ENCODE data around the gene POU4F1. TPM values are rescaled to one million over a fixed set of nuclear protein-coding genes. Genes with fewer than 3 reads are reported as not detected.

Gene POU4F1
- polyA plus RNA-seq, 1 donor: 0.48 TPM

GRCh38 chr13:78592584-78592983 is 10.8 kb downstream of the POU4F1 start:
- Histone ChIP-seq H3K4me3 (ENCODE audit: low read length) (no peak overlapping the region), H3K27me3 (ENCODE audit: control insufficient read depth, insufficient read depth, low read length) (peaks cover 87% of the 10 kb centered on the region), H3K36me3 (ENCODE audit: control insufficient read depth, insufficient read depth, low read length) (no peaks in the 10 kb centered on the region), H3K4me1 (ENCODE audit: control insufficient read depth, insufficient read depth, low read length) (peaks cover 8% of the 10 kb centered on the region), H3K9me3 (ENCODE audit: control insufficient read depth, low read depth, low read length) (peaks cover 3% of the 10 kb centered on the region), H3K27ac (ENCODE audit: low read length) (no peak overlapping the region)
- no peak for DNase-seq
- WGBS (ENCODE audit: insufficient coverage, low lambda C conversion rate): no CpG with 5 or more reads among the region's 6 CpGs

- H3K27ac ChIP-seq (ENCODE audit: low read length): no peak overlapping the region
- no peaks in the 10 kb centered on the region for H3K4me1 ChIP-seq (ENCODE audit: control insufficient read depth, insufficient read depth, low read length)
- H3K27me3 ChIP-seq (ENCODE audit: control insufficient read depth, insufficient read depth, low read length): peaks cover 74% of the 10 kb centered on the region
- no peaks in the 10 kb centered on the region for H3K36me3 ChIP-seq (ENCODE audit: control insufficient read depth, insufficient read depth, low read length)
- peak in 1 of 2 donors; percentile 9 for DNase-seq
- H3K9me3 ChIP-seq (ENCODE audit: control insufficient read depth, low read depth, low read length): no peaks in the 10 kb centered on the region
- no peak overlapping the region for H3K4me3 ChIP-seq (ENCODE audit: low read length)
- WGBS (ENCODE audit: insufficient coverage, low lambda C conversion rate): no CpG with 5 or more reads among the region's 7 CpGs
Observed at GRCh38 chr13:78589206-78589605, 14.1 kb downstream of the POU4F1 start.

GRCh38 chr13:78587395-78587794 is 16.0 kb downstream of the POU4F1 start:
- Histone ChIP-seq H3K4me3 (ENCODE audit: low read length) (no peak overlapping the region), H3K9me3 (ENCODE audit: control insufficient read depth, low read depth, low read length) (no peaks in the 10 kb centered on the region), H3K27ac (ENCODE audit: low read length) (no peak overlapping the region), H3K27me3 (ENCODE audit: control insufficient read depth, insufficient read depth, low read length) (peaks cover 58% of the 10 kb centered on the region), H3K4me1 (ENCODE audit: control insufficient read depth, insufficient read depth, low read length) (no peaks in the 10 kb centered on the region), H3K36me3 (ENCODE audit: control insufficient read depth, insufficient read depth, low read length) (no peaks in the 10 kb centered on the region)
- WGBS (ENCODE audit: insufficient coverage, low lambda C conversion rate): no CpG with 5 or more reads among the region's 18 CpGs
- DNase-seq: no peak

- 7% methylated on average over 9 of the region's 21 CpGs for WGBS (ENCODE audit: insufficient coverage, low lambda C conversion rate)
- Histone ChIP-seq H3K27me3 (ENCODE audit: control insufficient read depth, insufficient read depth, low read length) (peaks cover 54% of the 10 kb centered on the region), H3K4me1 (ENCODE audit: control insufficient read depth, insufficient read depth, low read length) (no peaks in the 10 kb centered on the region), H3K27ac (ENCODE audit: low read length) (no peak overlapping the region), H3K9me3 (ENCODE audit: control insufficient read depth, low read depth, low read length) (no peaks in the 10 kb centered on the region), H3K36me3 (ENCODE audit: control insufficient read depth, insufficient read depth, low read length) (no peaks in the 10 kb centered on the region), H3K4me3 (ENCODE audit: low read length) (no peak overlapping the region)
- no peak for DNase-seq
Observed at GRCh38 chr13:78586706-78587105, 16.6 kb downstream of the POU4F1 start.

- no peaks in the 10 kb centered on the region for H3K9me3 ChIP-seq (ENCODE audit: control insufficient read depth, low read depth, low read length)
- no peak overlapping the region for H3K4me3 ChIP-seq (ENCODE audit: low read length)
- WGBS (ENCODE audit: insufficient coverage, low lambda C conversion rate): 100% methylated on average over 1 of the region's 4 CpGs
Observed at GRCh38 chr13:78576261-78576660, 27.1 kb downstream of the POU4F1 start.

GRCh38 chr13:78572459-78572858 is 30.9 kb downstream of the POU4F1 start:
- Histone ChIP-seq H3K9me3 (ENCODE audit: control insufficient read depth, low read depth, low read length) (no peaks in the 10 kb centered on the region), H3K4me1 (ENCODE audit: control insufficient read depth, insufficient read depth, low read length) (no peaks in the 10 kb centered on the region), H3K27ac (ENCODE audit: low read length) (no peak overlapping the region), H3K36me3 (ENCODE audit: control insufficient read depth, insufficient read depth, low read length) (no peaks in the 10 kb centered on the region), H3K27me3 (ENCODE audit: control insufficient read depth, insufficient read depth, low read length) (peaks cover 2% of the 10 kb centered on the region), H3K4me3 (ENCODE audit: low read length) (no peak overlapping the region)
- no peak for DNase-seq
- WGBS (ENCODE audit: insufficient coverage, low lambda C conversion rate): 38% methylated on average over 3 of the region's 5 CpGs

More at GRCh38 chr13:78576261-78576660, 27.1 kb downstream of the POU4F1 start:
- no peak for DNase-seq
- H3K27me3 ChIP-seq (ENCODE audit: control insufficient read depth, insufficient read depth, low read length): peaks cover 9% of the 10 kb centered on the region
- H3K27ac ChIP-seq (ENCODE audit: low read length): no peak overlapping the region
- H3K4me1 ChIP-seq (ENCODE audit: control insufficient read depth, insufficient read depth, low read length): no peaks in the 10 kb centered on the region
- H3K36me3 ChIP-seq (ENCODE audit: control insufficient read depth, insufficient read depth, low read length): no peaks in the 10 kb centered on the region

- Histone ChIP-seq H3K4me3 (ENCODE audit: low read length) (no peak overlapping the region), H3K9me3 (ENCODE audit: control insufficient read depth, low read depth, low read length) (no peaks in the 10 kb centered on the region), H3K4me1 (ENCODE audit: control insufficient read depth, insufficient read depth, low read length) (no peaks in the 10 kb centered on the region), H3K27ac (ENCODE audit: low read length) (no peak overlapping the region), H3K27me3 (ENCODE audit: control insufficient read depth, insufficient read depth, low read length) (peaks cover 2% of the 10 kb centered on the region), H3K36me3 (ENCODE audit: control insufficient read depth, insufficient read depth, low read length) (no peaks in the 10 kb centered on the region)
- DNase-seq: no peak
- WGBS (ENCODE audit: insufficient coverage, low lambda C conversion rate): 100% methylated on average over 1 of the region's 1 CpG
Observed at GRCh38 chr13:78569029-78569428, 34.3 kb downstream of the POU4F1 start.

GRCh38 chr13:78566631-78567030 is 36.7 kb downstream of the POU4F1 start:
- Histone ChIP-seq H3K4me1 (ENCODE audit: control insufficient read depth, insufficient read depth, low read length) (no peaks in the 10 kb centered on the region), H3K36me3 (ENCODE audit: control insufficient read depth, insufficient read depth, low read length) (no peaks in the 10 kb centered on the region), H3K4me3 (ENCODE audit: low read length) (no peak overlapping the region), H3K9me3 (ENCODE audit: control insufficient read depth, low read depth, low read length) (no peaks in the 10 kb centered on the region), H3K27me3 (ENCODE audit: control insufficient read depth, insufficient read depth, low read length) (peaks cover 2% of the 10 kb centered on the region), H3K27ac (ENCODE audit: low read length) (no peak overlapping the region)
- 100% methylated on average over 1 of the region's 5 CpGs for WGBS (ENCODE audit: insufficient coverage, low lambda C conversion rate)
- no peak for DNase-seq

- Histone ChIP-seq H3K4me1 (ENCODE audit: control insufficient read depth, insufficient read depth, low read length) (no peaks in the 10 kb centered on the region), H3K9me3 (ENCODE audit: control insufficient read depth, low read depth, low read length) (no peaks in the 10 kb centered on the region), H3K36me3 (ENCODE audit: control insufficient read depth, insufficient read depth, low read length) (no peaks in the 10 kb centered on the region), H3K27ac (ENCODE audit: low read length) (no peak overlapping the region), H3K4me3 (ENCODE audit: low read length) (no peak overlapping the region), H3K27me3 (ENCODE audit: control insufficient read depth, insufficient read depth, low read length) (no peaks in the 10 kb centered on the region)
- WGBS (ENCODE audit: insufficient coverage, low lambda C conversion rate): 20% methylated on average over 1 of the region's 5 CpGs
- no peak for DNase-seq
Observed at GRCh38 chr13:78562237-78562889, 41.0 kb downstream of the POU4F1 start.
